Endothelial cell of umbilical vein (primary cell): ENCODE measurements around the gene SUGCT. TPM values are rescaled to one million over a fixed set of nuclear protein-coding genes. Genes with fewer than 3 reads are reported as not detected.
A peak's percentile ranks its signal among the peaks of the same experiment; 100 is the strongest.

Source experiments
- BruUV-seq: library from RNA; stranded (reverse); fragments of 400-500 nt; replicated peaks from 2 replicates; lab custom pipeline; 2021; lab: Mats Ljungman, UMichigan
- CTCF ChIA-PET: fragments of 300-600, 350-600 bp; sonication (Branson Sonifier 250); formaldehyde crosslinking; loops from one replicate; lab custom pipeline; 2021; ENCODE audit warnings: antibody characterized with exemption, inconsistent platforms; lab: Charles Lee
- POLR2A ChIA-PET: fragments of 300-600, 350-600 bp; sonication (Branson Sonifier 250); formaldehyde crosslinking; loops from one replicate; lab custom pipeline; 2021; ENCODE audit warnings: antibody characterized with exemption, inconsistent platforms; lab: Charles Lee
- DNase-seq: peaks from one replicate; pipeline ENCODE4 v3.0.0-alpha.2; 2011; ENCODE audit warnings: low read depth, low spot score
- FAIRE-seq: peaks from 2 replicates; lab custom pipeline; 2011; peaks lifted over from hg19 to GRCh38; lab: Jason Lieb, UNC
- H2AFZ ChIP-seq: 2 replicates; pipeline ENCODE4 v1.6.0; 2012; ENCODE audit warnings: low read depth, low read length, control low read depth, inconsistent platforms
- H3K27ac ChIP-seq: 2 replicates; pipeline ENCODE4 v1.5.1; 2011; ENCODE audit warnings: low read depth, mild to moderate bottlenecking, control low read depth, low read length, moderate library complexity; ENCODE audit not compliant: insufficient read depth
- H3K27me3 ChIP-seq, 2 experiments: 2 replicates each; pipeline versions ENCODE4 v1.6.0 to v1.6.1; 2011; ENCODE audit warnings: low read length in 2 of 2, mixed read lengths in 1 of 2; ENCODE audit not compliant: control insufficient read depth in 2 of 2, insufficient read depth in 2 of 2
- H3K36me3 ChIP-seq, 2 experiments: 2 replicates in 1 of 2; 3 replicates in 1 of 2; pipeline ENCODE4 v1.5.1; 2011; ENCODE audit warnings: low read length in 2 of 2, mild to moderate bottlenecking in 1 of 2, moderate library complexity in 1 of 2; ENCODE audit not compliant: control insufficient read depth in 2 of 2, insufficient read depth in 2 of 2; ENCODE audit errors: extremely low read depth in 1 of 2
- H3K4me1 ChIP-seq: 3 replicates; pipeline ENCODE4 v1.5.1; 2011; ENCODE audit warnings: mild to moderate bottlenecking, low read length; ENCODE audit not compliant: control insufficient read depth, insufficient read depth; ENCODE audit errors: extremely low read depth
- H3K4me2 ChIP-seq: 2 replicates; pipeline ENCODE4 v1.6.1; 2011; ENCODE audit warnings: low read length, control low read depth, mixed read lengths; ENCODE audit not compliant: insufficient read depth
- H3K4me3 ChIP-seq, 3 experiments: fragments of 200-600 bp in 1 of 3; sonication (generic), shearing (Covaris generic) in 1 of 3; replicated peaks in 1 of 3; 2 replicates each; pipeline ENCODE4 v1.5.1; 2011 to 2016; ENCODE audit warnings: control low read depth in 3 of 3, low read length in 3 of 3, mild to moderate bottlenecking in 2 of 3, inconsistent platforms in 1 of 3, low read depth in 1 of 3, moderate library complexity in 1 of 3; ENCODE audit not compliant: insufficient read depth in 1 of 3
- H3K79me2 ChIP-seq: 2 replicates; pipeline ENCODE4 v1.6.0; 2012; ENCODE audit warnings: low read length, inconsistent platforms; ENCODE audit not compliant: control insufficient read depth, insufficient read depth
- H3K9ac ChIP-seq: replicated peaks from 2 replicates; pipeline ENCODE3; 2011; ENCODE audit warnings: low read length, control low read depth; ENCODE audit not compliant: insufficient read depth; ENCODE audit errors: extremely low read depth
- H3K9me1 ChIP-seq: replicated peaks from 3 replicates; pipeline ENCODE4 v1.6.0; 2011; ENCODE audit warnings: mild to moderate bottlenecking, low read length; ENCODE audit not compliant: control insufficient read depth, insufficient read depth; ENCODE audit errors: extremely low read depth
- H3K9me3 ChIP-seq: replicated peaks from 2 replicates; pipeline ENCODE4 v1.5.1; 2012; ENCODE audit warnings: low read length, inconsistent platforms; ENCODE audit not compliant: control insufficient read depth, insufficient read depth
- H4K20me1 ChIP-seq: replicated peaks from 2 replicates; pipeline ENCODE3; 2011; ENCODE audit warnings: mild to moderate bottlenecking, low read length; ENCODE audit not compliant: control insufficient read depth, insufficient read depth; ENCODE audit errors: extremely low read depth
- CTCF ChIP-seq, 2 donors: IDR thresholded peaks; 1 replicate in 1 of 2; 2 replicates in 1 of 2; pipeline ENCODE4 v1.5.1; 2011; ENCODE audit warnings: low read length in 2 of 2, mild to moderate bottlenecking in 2 of 2, moderate library complexity in 2 of 2, control low read depth in 1 of 2, inconsistent platforms in 1 of 2, low read depth in 1 of 2; ENCODE audit not compliant: insufficient read depth in 1 of 2; ENCODE audit errors: extremely low read depth in 1 of 2
- EZH2 ChIP-seq: IDR thresholded peaks from 2 replicates; pipeline ENCODE4 v1.6.1; 2012; ENCODE audit warnings: borderline replicate concordance, low read depth, mild to moderate bottlenecking, moderate library complexity, low read length, inconsistent platforms; ENCODE audit not compliant: severe bottlenecking
- FOS ChIP-seq: IDR thresholded peaks from 2 replicates; pipeline ENCODE4 v1.6.1; 2011; ENCODE audit warnings: mild to moderate bottlenecking, low read length, moderate library complexity, borderline replicate concordance; ENCODE audit not compliant: insufficient read depth
- GATA2 ChIP-seq: IDR thresholded peaks from 2 replicates; pipeline ENCODE4 v1.7.0; 2011; ENCODE audit warnings: low read depth, mild to moderate bottlenecking, moderate library complexity, mixed read lengths, low read length; ENCODE audit not compliant: insufficient read length, insufficient read depth
- JUN ChIP-seq: IDR thresholded peaks from 2 replicates; pipeline ENCODE4 v1.6.1; 2011; ENCODE audit warnings: borderline replicate concordance, low read depth; ENCODE audit not compliant: insufficient read length, insufficient read depth
- MAX ChIP-seq: IDR thresholded peaks from 2 replicates; pipeline ENCODE4 v1.6.1; 2011; ENCODE audit not compliant: insufficient read depth, insufficient read length
- MYC ChIP-seq: IDR thresholded peaks from one replicate; pipeline ENCODE4 v1.6.1; 2011; ENCODE audit warnings: mild to moderate bottlenecking, low read depth, low read length
- POLR2A ChIP-seq: IDR thresholded peaks from 2 replicates; pipeline ENCODE4 v1.6.1; 2012; ENCODE audit warnings: low read depth, mild to moderate bottlenecking, control low read depth, low read length
- POLR2AphosphoS5 ChIP-seq: IDR thresholded peaks from 2 replicates; pipeline ENCODE4 v1.6.1; 2012; ENCODE audit warnings: low read depth, mild to moderate bottlenecking, control low read depth, low read length, moderate library complexity; ENCODE audit not compliant: insufficient read depth
- dilution Hi-C: fragments of 300-500 bp; cut with MboI; formaldehyde crosslinking; loops from one replicate; pipeline ENCODE4 v1.15.0; 2019; ENCODE audit warnings: low sequenced_read_pairs; ENCODE audit not compliant: extremely low pct_ligation_motif_present
- intact Hi-C: fragments of 100-400 bp; cut with micrococcal nuclease; formaldehyde crosslinking; loops from one replicate; pipeline ENCODE4 v1.10.0; 2022
- polyA plus RNA-seq, 4 experiments: library from polyadenylated mRNA; depleted of rRNA in 3 of 4; stranded (reverse) in 3 of 4; unstranded in 1 of 4; fragments of >200 nt; gene quantifications; 2 replicates each; pipeline versions ENCODE4 v1.2.1 to v1.2.3, GENCODE V29; 2011 to 2012; ENCODE audit warnings: missing spikeins in 1 of 4
- total RNA-seq: library from RNA; stranded (reverse); gene quantifications from 2 replicates; pipeline ENCODE4 v1.2.3, GENCODE V29; 2021

Gene SUGCT
- total and polyA plus RNA-seq, 2 donors (not counting 3 experiments of a cell fraction or from before 2014, with no cell fraction given): 1.2 to 1.4 TPM

GRCh38 chr7:40482845-40483244, 348.0 kb downstream of the SUGCT start:
- no peak for TF ChIP-seq EZH2
- no peak for TF ChIP-seq POLR2AphosphoS5
- no peak for TF ChIP-seq MYC
- no peak for TF ChIP-seq JUN
- TF ChIP-seq FOS: no peak
- TF ChIP-seq GATA2: no peak
- no peak for TF ChIP-seq MAX
- no TSS peak for BruUV-seq
- H3K4me1 ChIP-seq: peaks cover 6% of the 10 kb centered on the region
- no peak for DNase-seq
- H3K79me2 ChIP-seq: no peaks in the 10 kb centered on the region
- no peaks in the 10 kb centered on the region for H3K27me3 ChIP-seq
- no peaks in the 10 kb centered on the region for H3K9me3 ChIP-seq
- dilution Hi-C loops (no loop called here), intact Hi-C loops (no loop called here)
- no peak overlapping the region for H3K4me3 ChIP-seq
- H3K9me1 ChIP-seq: no peaks in the 10 kb centered on the region
- H3K9ac ChIP-seq: no peak overlapping the region
- no peak overlapping the region for H3K27ac ChIP-seq
- no peaks in the 10 kb centered on the region for H3K36me3 ChIP-seq
- peak overlapping the region; percentile 27 for H2AFZ ChIP-seq
- no peak for FAIRE-seq
- CTCF ChIA-PET: interaction anchor here (1.0 to 1.9 kb wide), 2 partner anchors 11 to 152 kb away, joined by 4 to 5 read pairs; no protein-coding TSS in a partner anchor
- H4K20me1 ChIP-seq: no peaks in the 10 kb centered on the region
- H3K4me2 ChIP-seq: no peak overlapping the region
- POLR2A ChIA-PET: no interaction called here

GRCh38 chr7:40483630-40484029, 348.8 kb downstream of the SUGCT start:
- TF ChIP-seq CTCF (IDR thresholded peaks at IDR 0.05; ENCODE audit: extremely low read depth in 1 of 2, insufficient read depth in 1 of 2, low read depth in 1 of 2, low read length in 2 of 2) (no peak), GATA2 (no peak), JUN (no peak), MAX (no peak), POLR2A (no peak), MYC (no peak), POLR2AphosphoS5 (no peak), FOS (no peak), EZH2 (no peak)

More at GRCh38 chr7:40483630-40484029, 348.8 kb downstream of the SUGCT start:
- Histone ChIP-seq H3K9ac (no peak overlapping the region), H3K4me1 (peaks cover 6% of the 10 kb centered on the region), H3K36me3 (no peaks in the 10 kb centered on the region), H3K79me2 (no peaks in the 10 kb centered on the region), H3K9me3 (no peaks in the 10 kb centered on the region), H3K9me1 (no peaks in the 10 kb centered on the region), H3K27ac (no peak overlapping the region), H3K27me3 (no peaks in the 10 kb centered on the region), H4K20me1 (no peaks in the 10 kb centered on the region), H3K4me3 (no peak overlapping the region), H2AFZ (no peak overlapping the region), H3K4me2 (no peak overlapping the region)
- FAIRE-seq (no peak), DNase-seq (no peak)
- dilution Hi-C loops (no loop called here), intact Hi-C loops (no loop called here)
- CTCF ChIA-PET: interaction anchor here (0.6 to 1.9 kb wide), 3 partner anchors 10 to 153 kb away, joined by 3 to 5 read pairs (median 4); no protein-coding TSS in a partner anchor
- POLR2A ChIA-PET: no interaction called here
- BruUV-seq: no TSS peak
